Measurements from ENCODE around the gene CDH7.

CDH7 gene

GRCh38 chr18:65808759-65809158 is 57.9 kb downstream of the CDH7 start:
- no peak overlapping the region for H2AFZ ChIP-seq (ENCODE audit: low read depth, low read length)

DNA sequence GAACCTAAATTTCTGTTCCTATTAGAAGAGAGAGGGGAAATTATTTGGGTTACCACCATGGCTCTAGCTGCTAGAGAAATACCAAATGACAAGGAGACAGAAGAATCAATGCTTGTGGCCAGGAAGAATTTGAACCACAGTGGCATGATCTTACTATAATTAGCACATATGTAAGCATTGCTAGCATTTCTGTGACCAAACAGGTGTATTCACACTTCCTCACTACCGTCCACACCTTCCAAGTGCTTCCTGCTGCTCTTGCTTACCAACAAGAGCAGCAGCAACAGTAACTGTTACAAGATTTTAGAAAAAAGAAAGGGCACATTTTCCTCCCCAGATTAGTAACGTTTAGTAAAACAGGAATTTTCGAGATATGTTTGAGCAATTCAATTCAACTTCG is 60.5 kb downstream of the CDH7 start:
- Histone ChIP-seq H2AFZ (ENCODE audit: low read depth, low read length) (no peak overlapping the region), H3K4me2 (ENCODE audit: insufficient read depth, low read length) (no peak overlapping the region)
- ATAC-seq (ENCODE audit: insufficient read depth, low read depth): no peak

More at GRCh38 chr18:65808759-65809158, 57.9 kb downstream of the CDH7 start:
- H3K27ac ChIP-seq (ENCODE audit: low read length): no peak overlapping the region
- no peak overlapping the region for H3K4me3 ChIP-seq (ENCODE audit: low read depth in 1 of 2, low read length in 2 of 2)
- no peaks in the 10 kb centered on the region for H3K9me3 ChIP-seq (ENCODE audit: insufficient read depth, low read length, severe bottlenecking)
- H3K79me2 ChIP-seq (ENCODE audit: insufficient read depth, low read length): no peaks in the 10 kb centered on the region
- ATAC-seq (ENCODE audit: insufficient read depth, low read depth) (no peak), DNase-seq (no peak)
- no peak overlapping the region for H3K4me2 ChIP-seq (ENCODE audit: insufficient read depth, low read length)
- H3K27me3 ChIP-seq (ENCODE audit: insufficient read depth, low read length, poor library complexity): no peaks in the 10 kb centered on the region
- H4K20me1 ChIP-seq (ENCODE audit: insufficient read depth, low read length): no peaks in the 10 kb centered on the region
- no peak overlapping the region for H3K9ac ChIP-seq (ENCODE audit: low read depth, low read length)
- H3K4me1 ChIP-seq (ENCODE audit: insufficient read depth, low read length): no peaks in the 10 kb centered on the region
- TF ChIP-seq CTCF (IDR thresholded peaks at IDR 0.05; ENCODE audit: borderline replicate concordance, extremely low read depth, low read length, poor library complexity, severe bottlenecking): no peak
- TF ChIP-seq EZH2 (IDR thresholded peaks at IDR 0.05; ENCODE audit: borderline replicate concordance, low read depth, low read length, severe bottlenecking): no peak
- H3K36me3 ChIP-seq (ENCODE audit: insufficient read depth, low read length): no peaks in the 10 kb centered on the region

GRCh38 chr18:65815506-65815905 is 64.7 kb downstream of the CDH7 start:
- Histone ChIP-seq H3K27me3 (ENCODE audit: insufficient read depth, low read length, poor library complexity) (no peaks in the 10 kb centered on the region), H2AFZ (ENCODE audit: low read depth, low read length) (no peak overlapping the region), H3K4me3 (ENCODE audit: low read depth in 1 of 2, low read length in 2 of 2) (no peak overlapping the region), H3K9me3 (ENCODE audit: insufficient read depth, low read length, severe bottlenecking) (no peaks in the 10 kb centered on the region), H3K27ac (ENCODE audit: low read length) (no peak overlapping the region), H3K36me3 (ENCODE audit: insufficient read depth, low read length) (no peaks in the 10 kb centered on the region), H3K9ac (ENCODE audit: low read depth, low read length) (no peak overlapping the region), H3K4me2 (ENCODE audit: insufficient read depth, low read length) (no peak overlapping the region), H3K4me1 (ENCODE audit: insufficient read depth, low read length) (no peaks in the 10 kb centered on the region), H4K20me1 (ENCODE audit: insufficient read depth, low read length) (no peaks in the 10 kb centered on the region), H3K79me2 (ENCODE audit: insufficient read depth, low read length) (no peaks in the 10 kb centered on the region)
- ATAC-seq (ENCODE audit: insufficient read depth, low read depth) (no peak), DNase-seq (no peak)
- no peak for TF ChIP-seq EZH2 (IDR thresholded peaks at IDR 0.05; ENCODE audit: borderline replicate concordance, low read depth, low read length, severe bottlenecking)
- no peak for TF ChIP-seq CTCF (IDR thresholded peaks at IDR 0.05; ENCODE audit: borderline replicate concordance, extremely low read depth, low read length, poor library complexity, severe bottlenecking)

More for the DNA sequence above, 60.5 kb downstream of the CDH7 start:
- Histone ChIP-seq H4K20me1 (ENCODE audit: insufficient read depth, low read length) (no peaks in the 10 kb centered on the region), H3K27me3 (ENCODE audit: insufficient read depth, low read length, poor library complexity) (no peaks in the 10 kb centered on the region), H3K27ac (ENCODE audit: low read length) (no peak overlapping the region), H3K9me3 (ENCODE audit: insufficient read depth, low read length, severe bottlenecking) (no peaks in the 10 kb centered on the region), H3K4me1 (ENCODE audit: insufficient read depth, low read length) (no peaks in the 10 kb centered on the region), H3K79me2 (ENCODE audit: insufficient read depth, low read length) (no peaks in the 10 kb centered on the region), H3K36me3 (ENCODE audit: insufficient read depth, low read length) (no peaks in the 10 kb centered on the region), H3K9ac (ENCODE audit: low read depth, low read length) (no peak overlapping the region), H3K4me3 (ENCODE audit: low read depth in 1 of 2, low read length in 2 of 2) (no peak overlapping the region)
- no peak for TF ChIP-seq CTCF (IDR thresholded peaks at IDR 0.05; ENCODE audit: borderline replicate concordance, extremely low read depth, low read length, poor library complexity, severe bottlenecking)
- no peak for TF ChIP-seq EZH2 (IDR thresholded peaks at IDR 0.05; ENCODE audit: borderline replicate concordance, low read depth, low read length, severe bottlenecking)
- DNase-seq: no peak

DNA sequence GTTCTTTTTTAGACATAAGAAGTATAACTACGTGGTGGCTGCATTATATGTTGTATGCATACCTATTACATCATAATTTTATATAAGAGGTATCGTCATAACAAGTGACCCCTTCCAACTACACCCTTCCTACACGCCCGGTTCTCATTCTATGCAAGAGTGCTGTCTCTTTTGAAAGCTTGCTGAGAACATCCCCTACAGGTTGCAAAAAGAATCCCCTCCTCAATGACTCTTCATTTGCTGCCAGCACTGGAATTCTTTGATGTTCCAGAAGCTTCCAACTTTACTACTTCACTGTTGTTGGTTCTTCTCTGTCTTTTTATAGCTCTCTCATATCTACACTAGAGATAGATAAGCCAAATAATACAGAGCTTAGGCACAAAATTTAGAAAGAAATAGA is 66.4 kb downstream of the CDH7 start:
- H3K27ac ChIP-seq (ENCODE audit: low read length): no peak overlapping the region
- DNase-seq (no peak), ATAC-seq (ENCODE audit: insufficient read depth, low read depth) (no peak)
- H3K9me3 ChIP-seq (ENCODE audit: insufficient read depth, low read length, severe bottlenecking): no peaks in the 10 kb centered on the region
- no peaks in the 10 kb centered on the region for H3K27me3 ChIP-seq (ENCODE audit: insufficient read depth, low read length, poor library complexity)
- no peak overlapping the region for H3K4me3 ChIP-seq (ENCODE audit: low read depth in 1 of 2, low read length in 2 of 2)
- TF ChIP-seq EZH2 (IDR thresholded peaks at IDR 0.05; ENCODE audit: borderline replicate concordance, low read depth, low read length, severe bottlenecking): no peak
- H3K79me2 ChIP-seq (ENCODE audit: insufficient read depth, low read length): no peaks in the 10 kb centered on the region
- H3K9ac ChIP-seq (ENCODE audit: low read depth, low read length): no peak overlapping the region
- H4K20me1 ChIP-seq (ENCODE audit: insufficient read depth, low read length): no peaks in the 10 kb centered on the region
- no peaks in the 10 kb centered on the region for H3K36me3 ChIP-seq (ENCODE audit: insufficient read depth, low read length)
- no peak overlapping the region for H2AFZ ChIP-seq (ENCODE audit: low read depth, low read length)
- H3K4me2 ChIP-seq (ENCODE audit: insufficient read depth, low read length): no peak overlapping the region
- H3K4me1 ChIP-seq (ENCODE audit: insufficient read depth, low read length): no peaks in the 10 kb centered on the region

All from DND-41 (cell line).